HepG2 (cell line): Measurements from ENCODE around the gene ATP10D. TPM values are rescaled to one million over a fixed set of nuclear protein-coding genes. Genes with fewer than 3 reads are reported as not detected.

Experiments used
- NR2F1 ChIP-seq, 2 experiments: fragments of 450-650 bp in 1 of 2; formaldehyde crosslinking in 1 of 2; IDR thresholded peaks; 2 replicates each; pipeline versions ENCODE4 v1.5.0 to v1.6.1; 2016 to 2020; ENCODE audit warnings: mild to moderate bottlenecking in 1 of 2, missing compliant biosample characterization in 1 of 2, missing genetic modification reagents in 1 of 2, moderate library complexity in 1 of 2
- POGZ ChIP-seq: sonication (generic); formaldehyde crosslinking; IDR thresholded peaks from 2 replicates; pipeline ENCODE4 v1.4.0; 2020; ENCODE audit warnings: mild to moderate bottlenecking, missing genetic modification reagents
- TBL1XR1 ChIP-seq: fragments of 150-350 bp; IDR thresholded peaks from 2 replicates; pipeline ENCODE4 v1.6.1; 2014; ENCODE audit warnings: borderline replicate concordance, low read length; ENCODE audit not compliant: partially characterized antibody
- ZNF609 ChIP-seq: sonication (generic); formaldehyde crosslinking; IDR thresholded peaks from 2 replicates; pipeline ENCODE4 v1.4.0; 2020; ENCODE audit warnings: mild to moderate bottlenecking, missing genetic modification reagents, borderline replicate concordance
- ZNF7 ChIP-seq: IDR thresholded peaks from 2 replicates; pipeline ENCODE4 v1.6.1; 2016; ENCODE audit warnings: missing biosample characterization, missing genetic modification reagents
- polyA plus RNA-seq, 8 experiments: library from polyadenylated mRNA; depleted of rRNA in 3 of 8; stranded (reverse) in 7 of 8; unstranded in 1 of 8; fragments of >200 nt; fragmentation: Illumina TruSeq in 4 of 8; extraction: Trizol in 4 of 8; gene quantifications; 2 replicates each; pipeline versions ENCODE4 v1.2.1 to v1.2.3, GENCODE V29; 2011 to 2016; ENCODE audit warnings: low read depth in 4 of 8, missing spikeins in 1 of 8, mixed read lengths in 1 of 8; ENCODE audit not compliant: insufficient read depth in 1 of 8
- total RNA-seq, 5 experiments: library from RNA; depleted of rRNA; stranded (reverse); fragments of >200 nt; fragmentation: Illumina TruSeq; extraction: Trizol; gene quantifications; 2 replicates each; pipeline ENCODE4 v1.2.3, GENCODE V29; 2016; ENCODE audit warnings: low read depth in 1 of 5
- TF ChIP-seq, protein P1 (sequence below): sonication (generic); formaldehyde crosslinking; IDR thresholded peaks from 2 replicates; pipeline ENCODE4 v1.9.0; 2021; ENCODE audit warnings: mild to moderate bottlenecking, missing genetic modification reagents

The ATP10D gene
- total and polyA plus RNA-seq, 2 of the 13 experiments (the other 11 are each of a cell fraction or from before 2014, with no cell fraction given), result 2.2 to 9.8 TPM

GRCh38 chr4:47471064-47471463 is 14.0 kb upstream of the ATP10D start (continued):
- TF ChIP-seq ZNF609 (CRISPR knock-in tag), result no peak
- no peak for TF ChIP-seq ZNF7 (CRISPR knock-in tag)
- TF ChIP-seq, protein P1, sequence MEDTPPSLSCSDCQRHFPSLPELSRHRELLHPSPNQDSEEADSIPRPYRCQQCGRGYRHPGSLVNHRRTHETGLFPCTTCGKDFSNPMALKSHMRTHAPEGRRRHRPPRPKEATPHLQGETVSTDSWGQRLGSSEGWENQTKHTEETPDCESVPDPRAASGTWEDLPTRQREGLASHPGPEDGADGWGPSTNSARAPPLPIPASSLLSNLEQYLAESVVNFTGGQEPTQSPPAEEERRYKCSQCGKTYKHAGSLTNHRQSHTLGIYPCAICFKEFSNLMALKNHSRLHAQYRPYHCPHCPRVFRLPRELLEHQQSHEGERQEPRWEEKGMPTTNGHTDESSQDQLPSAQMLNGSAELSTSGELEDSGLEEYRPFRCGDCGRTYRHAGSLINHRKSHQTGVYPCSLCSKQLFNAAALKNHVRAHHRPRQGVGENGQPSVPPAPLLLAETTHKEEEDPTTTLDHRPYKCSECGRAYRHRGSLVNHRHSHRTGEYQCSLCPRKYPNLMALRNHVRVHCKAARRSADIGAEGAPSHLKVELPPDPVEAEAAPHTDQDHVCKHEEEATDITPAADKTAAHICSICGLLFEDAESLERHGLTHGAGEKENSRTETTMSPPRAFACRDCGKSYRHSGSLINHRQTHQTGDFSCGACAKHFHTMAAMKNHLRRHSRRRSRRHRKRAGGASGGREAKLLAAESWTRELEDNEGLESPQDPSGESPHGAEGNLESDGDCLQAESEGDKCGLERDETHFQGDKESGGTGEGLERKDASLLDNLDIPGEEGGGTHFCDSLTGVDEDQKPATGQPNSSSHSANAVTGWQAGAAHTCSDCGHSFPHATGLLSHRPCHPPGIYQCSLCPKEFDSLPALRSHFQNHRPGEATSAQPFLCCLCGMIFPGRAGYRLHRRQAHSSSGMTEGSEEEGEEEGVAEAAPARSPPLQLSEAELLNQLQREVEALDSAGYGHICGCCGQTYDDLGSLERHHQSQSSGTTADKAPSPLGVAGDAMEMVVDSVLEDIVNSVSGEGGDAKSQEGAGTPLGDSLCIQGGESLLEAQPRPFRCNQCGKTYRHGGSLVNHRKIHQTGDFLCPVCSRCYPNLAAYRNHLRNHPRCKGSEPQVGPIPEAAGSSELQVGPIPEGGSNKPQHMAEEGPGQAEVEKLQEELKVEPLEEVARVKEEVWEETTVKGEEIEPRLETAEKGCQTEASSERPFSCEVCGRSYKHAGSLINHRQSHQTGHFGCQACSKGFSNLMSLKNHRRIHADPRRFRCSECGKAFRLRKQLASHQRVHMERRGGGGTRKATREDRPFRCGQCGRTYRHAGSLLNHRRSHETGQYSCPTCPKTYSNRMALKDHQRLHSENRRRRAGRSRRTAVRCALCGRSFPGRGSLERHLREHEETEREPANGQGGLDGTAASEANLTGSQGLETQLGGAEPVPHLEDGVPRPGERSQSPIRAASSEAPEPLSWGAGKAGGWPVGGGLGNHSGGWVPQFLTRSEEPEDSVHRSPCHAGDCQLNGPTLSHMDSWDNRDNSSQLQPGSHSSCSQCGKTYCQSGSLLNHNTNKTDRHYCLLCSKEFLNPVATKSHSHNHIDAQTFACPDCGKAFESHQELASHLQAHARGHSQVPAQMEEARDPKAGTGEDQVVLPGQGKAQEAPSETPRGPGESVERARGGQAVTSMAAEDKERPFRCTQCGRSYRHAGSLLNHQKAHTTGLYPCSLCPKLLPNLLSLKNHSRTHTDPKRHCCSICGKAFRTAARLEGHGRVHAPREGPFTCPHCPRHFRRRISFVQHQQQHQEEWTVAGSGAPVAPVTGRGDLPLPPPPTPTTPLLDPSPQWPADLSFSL (CRISPR knock-in tag), result no peak
- TF ChIP-seq POGZ (CRISPR knock-in tag), result no peak
- no peak for TF ChIP-seq NR2F1 (CRISPR knock-in tag; IDR thresholded peaks at IDR 0.05)
- TF ChIP-seq TBL1XR1, result no peak
- TF ChIP-seq, all 625 proteins: peak for 0
